ENCODE data around the gene MB21D2.
A peak's percentile ranks its signal among the peaks of the same experiment; 100 is the strongest.
"Not testable (repeated sequence)": the region's sequence is repeated elsewhere in the genome, so short reads cannot be mapped to it uniquely, and the experiment has no call there.

MB21D2 gene
- total RNA-seq: 0.88 to 26.6 (median 13.4) reads per million in 9 experiments

GRCh38 chr3:192917404-192918274 lies at the start of gene MB21D2:
Gene MB21D2, minus strand, starts transcription at chr3:192917856. Its CDS starts 16 bp downstream, at chr3:192917840.
- peaks cover 35 to 65% of the 10 kb centered on the region in 2 donors for H3K27me3 Mint-ChIP-seq
- H3K36me3 Mint-ChIP-seq (ENCODE audit: insufficient read depth): peaks cover 5% of the 10 kb centered on the region
- peaks cover 0 to 6% of the 10 kb centered on the region in 2 donors for H3K4me1 Mint-ChIP-seq (ENCODE audit: low read depth in 2 of 2)

GRCh38 chr3:192964959-192965719 lies 47.5 kb upstream of the MB21D2 start:
- H3K9me3 Mint-ChIP-seq; H3K27ac Mint-ChIP-seq; ATAC-seq (replicated peaks); H3K4me3 Mint-ChIP-seq; DNase-seq; H3K27me3 Mint-ChIP-seq; H3K4me1 Mint-ChIP-seq (ENCODE audit: low read depth in 2 of 2); H3K36me3 Mint-ChIP-seq (ENCODE audit: insufficient read depth): not testable (repeated sequence)

More at GRCh38 chr3:192917404-192918274, at the start of gene MB21D2:
- ATAC-seq (replicated peaks): peak; percentile 76
- H3K4me3 Mint-ChIP-seq: peak within 1 kb of the TSS; percentile 68 to 95
- peak in 2 of 3 experiments; percentile 22 to 32 for DNase-seq
- no peaks in the 10 kb centered on the region for H3K9me3 Mint-ChIP-seq
- H3K27ac Mint-ChIP-seq: peak within 1 kb of the TSS in 1 of 2 donors; percentile 93

- ATAC-seq (replicated peaks): no peak
- no peak overlapping the region for H3K27ac Mint-ChIP-seq
- H3K4me1 Mint-ChIP-seq (ENCODE audit: low read depth in 2 of 2): no peaks in the 10 kb centered on the region
Observed at GRCh38 chr3:192959773-192960172, 42.1 kb upstream of the MB21D2 start.

GRCh38 chr3:192958219-192958872 lies 40.7 kb upstream of the MB21D2 start:
- Mint-ChIP-seq H3K4me3 (no peak overlapping the region), H3K36me3 (ENCODE audit: insufficient read depth) (no peaks in the 10 kb centered on the region), H3K9me3 (peaks cover 0 to 6% of the 10 kb centered on the region in 2 donors), H3K27ac (no peak overlapping the region), H3K27me3 (no peaks in the 10 kb centered on the region), H3K4me1 (ENCODE audit: low read depth in 2 of 2) (no peaks in the 10 kb centered on the region)
- no peak for DNase-seq
- ATAC-seq (replicated peaks): no peak

More at GRCh38 chr3:192959773-192960172, 42.1 kb upstream of the MB21D2 start:
- no peak overlapping the region for H3K4me3 Mint-ChIP-seq
- H3K27me3 Mint-ChIP-seq: no peaks in the 10 kb centered on the region
- no peaks in the 10 kb centered on the region for H3K36me3 Mint-ChIP-seq (ENCODE audit: insufficient read depth)
- peaks cover 0 to 6% of the 10 kb centered on the region in 2 donors for H3K9me3 Mint-ChIP-seq
- no peak for DNase-seq

- Mint-ChIP-seq H3K27ac (no peak overlapping the region), H3K4me1 (ENCODE audit: low read depth in 2 of 2) (no peaks in the 10 kb centered on the region), H3K9me3 (peaks cover 0 to 6% of the 10 kb centered on the region in 2 donors), H3K4me3 (no peak overlapping the region), H3K27me3 (no peaks in the 10 kb centered on the region), H3K36me3 (ENCODE audit: insufficient read depth) (no peaks in the 10 kb centered on the region)
- ATAC-seq (replicated peaks): no peak
- DNase-seq: no peak
Observed at GRCh38 chr3:192957441-192958021, 39.9 kb upstream of the MB21D2 start.

GRCh38 chr3:192953926-192954325 lies 36.3 kb upstream of the MB21D2 start:
- Mint-ChIP-seq H3K27ac (no peak overlapping the region), H3K4me3 (no peak overlapping the region), H3K9me3 (peaks cover 0 to 6% of the 10 kb centered on the region in 2 donors), H3K4me1 (ENCODE audit: low read depth in 2 of 2) (no peaks in the 10 kb centered on the region), H3K36me3 (ENCODE audit: insufficient read depth) (no peaks in the 10 kb centered on the region), H3K27me3 (no peaks in the 10 kb centered on the region)
- no peak for DNase-seq
- ATAC-seq (replicated peaks): no peak

GRCh38 chr3:192947421-192947820 lies 29.8 kb upstream of the MB21D2 start:
- Mint-ChIP-seq H3K27ac (no peak overlapping the region), H3K36me3 (ENCODE audit: insufficient read depth) (no peaks in the 10 kb centered on the region), H3K9me3 (peaks cover 10 to 12% of the 10 kb centered on the region in 2 donors), H3K4me1 (ENCODE audit: low read depth in 2 of 2) (no peaks in the 10 kb centered on the region), H3K4me3 (no peak overlapping the region), H3K27me3 (no peaks in the 10 kb centered on the region)
- DNase-seq (no peak), ATAC-seq (replicated peaks) (no peak)

- Mint-ChIP-seq H3K36me3 (ENCODE audit: insufficient read depth) (no peaks in the 10 kb centered on the region), H3K4me3 (no peak overlapping the region), H3K4me1 (ENCODE audit: low read depth in 2 of 2) (no peaks in the 10 kb centered on the region)
Observed at GRCh38 chr3:192943393-192943792, 25.7 kb upstream of the MB21D2 start.

GRCh38 chr3:192942625-192943024 lies 25.0 kb upstream of the MB21D2 start:
- DNase-seq (no peak), ATAC-seq (replicated peaks) (no peak)
- no peaks in the 10 kb centered on the region for H3K27me3 Mint-ChIP-seq
- no peak overlapping the region for H3K27ac Mint-ChIP-seq
- no peaks in the 10 kb centered on the region for H3K36me3 Mint-ChIP-seq (ENCODE audit: insufficient read depth)
- H3K9me3 Mint-ChIP-seq: peaks cover 9 to 12% of the 10 kb centered on the region in 2 donors
- no peaks in the 10 kb centered on the region for H3K4me1 Mint-ChIP-seq (ENCODE audit: low read depth in 2 of 2)
- no peak overlapping the region for H3K4me3 Mint-ChIP-seq

More at GRCh38 chr3:192943393-192943792, 25.7 kb upstream of the MB21D2 start:
- DNase-seq: no peak
- Mint-ChIP-seq H3K9me3 (peaks cover 9 to 12% of the 10 kb centered on the region in 2 donors), H3K27me3 (no peaks in the 10 kb centered on the region), H3K27ac (no peak overlapping the region)
- no peak for ATAC-seq (replicated peaks)

GRCh38 chr3:192940129-192940528 lies 22.5 kb upstream of the MB21D2 start:
- Mint-ChIP-seq H3K27me3 (no peaks in the 10 kb centered on the region), H3K4me3 (no peak overlapping the region), H3K27ac (no peak overlapping the region), H3K9me3 (peaks cover 0 to 9% of the 10 kb centered on the region in 2 donors), H3K36me3 (ENCODE audit: insufficient read depth) (no peaks in the 10 kb centered on the region), H3K4me1 (ENCODE audit: low read depth in 2 of 2) (no peaks in the 10 kb centered on the region)
- ATAC-seq (replicated peaks) (no peak), DNase-seq (no peak)

- Mint-ChIP-seq H3K36me3 (ENCODE audit: insufficient read depth) (no peaks in the 10 kb centered on the region), H3K27me3 (no peaks in the 10 kb centered on the region), H3K9me3 (peaks cover 0 to 6% of the 10 kb centered on the region in 2 donors), H3K4me3 (no peak overlapping the region), H3K4me1 (ENCODE audit: low read depth in 2 of 2) (no peaks in the 10 kb centered on the region), H3K27ac (no peak overlapping the region)
- ATAC-seq (replicated peaks) (no peak), DNase-seq (no peak)
Observed at GRCh38 chr3:192935441-192935840, 17.8 kb upstream of the MB21D2 start.

GRCh38 chr3:192933779-192934460 lies 16.3 kb upstream of the MB21D2 start:
- H3K27me3 Mint-ChIP-seq: no peaks in the 10 kb centered on the region
- DNase-seq (no peak), ATAC-seq (replicated peaks) (no peak)
- peaks cover 0 to 6% of the 10 kb centered on the region in 2 donors for H3K9me3 Mint-ChIP-seq
- H3K36me3 Mint-ChIP-seq (ENCODE audit: insufficient read depth): no peaks in the 10 kb centered on the region
- no peaks in the 10 kb centered on the region for H3K4me1 Mint-ChIP-seq (ENCODE audit: low read depth in 2 of 2)
- H3K4me3 Mint-ChIP-seq: no peak overlapping the region
- no peak overlapping the region for H3K27ac Mint-ChIP-seq
